SKM-1 treated with dmso at 0.1 percent for 144 hours (cell line): ENCODE data around the gene MACO1.

Source experiments
- DNase-seq: peaks from one replicate; lab custom pipeline; 2025; ENCODE audit not compliant: unreplicated experiment; lab: John Stamatoyannopoulos, UW

MACO1 gene

GRCh38 chr1:25540750-25541342 is 110.1 kb downstream of the MACO1 start:
- no peak for DNase-seq

- DNase-seq, result no peak
Observed at GRCh38 chr1:25541425-25541824, 110.7 kb downstream of the MACO1 start.

GRCh38 chr1:25541889-25542658 is 111.4 kb downstream of the MACO1 start:
- DNase-seq, result no peak

- no peak for DNase-seq
Observed at GRCh38 chr1:25543005-25543424, 112.3 kb downstream of the MACO1 start.

- DNase-seq, result peak; percentile 67
Observed at GRCh38 chr1:25543425-25544242, 112.9 kb downstream of the MACO1 start, which contains the start of gene LDLRAP1. LDLRAP1 (plus strand) TSS chr1:25543606; CDS start chr1:25543699, 93 bp downstream.

GRCh38 chr1:25544243-25544764 is 113.6 kb downstream of the MACO1 start:
- no peak for DNase-seq

GRCh38 chr1:25544819-25545218 is 114.1 kb downstream of the MACO1 start:
- no peak for DNase-seq

GRCh38 chr1:25545767-25546166 is 115.1 kb downstream of the MACO1 start:
- no peak for DNase-seq

GRCh38 chr1:25546193-25546592 is 115.5 kb downstream of the MACO1 start:
- DNase-seq, result no peak

- DNase-seq, result no peak
Observed at GRCh38 chr1:25548601-25549000, 117.9 kb downstream of the MACO1 start.

GRCh38 chr1:25549273-25550154 is 118.8 kb downstream of the MACO1 start:
- peak; percentile 94 for DNase-seq
